HepG2 (cell line): ENCODE data around the gene NAB1. TPM values are rescaled to one million over a fixed set of nuclear protein-coding genes. Genes with fewer than 3 reads are reported as not detected.
A peak's percentile ranks its signal among the peaks of the same experiment; 100 is the strongest.

Experiments
- CBX5 ChIP-seq: sonication (generic); formaldehyde crosslinking; IDR thresholded peaks from 2 replicates; pipeline ENCODE4 v1.4.0; 2020; ENCODE audit warnings: missing genetic modification reagents, borderline replicate concordance
- E2F1 ChIP-seq: sonication (generic); formaldehyde crosslinking; IDR thresholded peaks from 2 replicates; pipeline ENCODE4 v1.5.0; 2020; ENCODE audit warnings: missing genetic modification reagents
- GABPB1 ChIP-seq: IDR thresholded peaks from 2 replicates; pipeline ENCODE4 v1.6.1; 2016; ENCODE audit warnings: mild to moderate bottlenecking, missing genetic modification reagents, moderate library complexity, missing compliant biosample characterization
- HNRNPLL ChIP-seq: fragments of 200-400 bp; formaldehyde crosslinking; IDR thresholded peaks from 2 replicates; pipeline ENCODE4 v1.6.1; 2017; ENCODE audit warnings: mild to moderate bottlenecking, low read depth, low read length; ENCODE audit not compliant: poor library complexity, severe bottlenecking
- MXI1 ChIP-seq: IDR thresholded peaks from 3 replicates; pipeline ENCODE4 v1.6.1; 2012; ENCODE audit warnings: low read depth, low read length, inconsistent platforms, borderline replicate concordance
- MYNN ChIP-seq: sonication (generic); formaldehyde crosslinking; IDR thresholded peaks from 2 replicates; pipeline ENCODE4 v1.4.0; 2020; ENCODE audit warnings: mild to moderate bottlenecking, low read depth, missing genetic modification reagents
- SIN3A ChIP-seq: IDR thresholded peaks from 2 replicates; pipeline ENCODE4 v1.6.1; 2011; ENCODE audit warnings: low read depth, mild to moderate bottlenecking, control low read depth, low read length, borderline replicate concordance
- SRY ChIP-seq: sonication (generic); formaldehyde crosslinking; IDR thresholded peaks from 2 replicates; pipeline ENCODE4 v1.8.0; 2022; ENCODE audit warnings: mild to moderate bottlenecking, missing genetic modification reagents
- ZBTB40 ChIP-seq, 2 experiments: fragments of 450-650 bp in 1 of 2; sonication (generic) in 1 of 2; formaldehyde crosslinking in 1 of 2; IDR thresholded peaks; 2 replicates each; pipeline versions ENCODE4 v1.6.1 to v1.8.0; 2016 to 2022; ENCODE audit warnings: antibody characterized with exemption in 1 of 2, mild to moderate bottlenecking in 1 of 2, missing genetic modification reagents in 1 of 2
- ZNF609 ChIP-seq: sonication (generic); formaldehyde crosslinking; IDR thresholded peaks from 2 replicates; pipeline ENCODE4 v1.4.0; 2020; ENCODE audit warnings: mild to moderate bottlenecking, missing genetic modification reagents, borderline replicate concordance
- ZNF776 ChIP-seq: sonication (generic); formaldehyde crosslinking; IDR thresholded peaks from 2 replicates; pipeline ENCODE4 v1.4.0; 2020; ENCODE audit warnings: mild to moderate bottlenecking, missing genetic modification reagents
- ZSCAN20 ChIP-seq: sonication (generic); formaldehyde crosslinking; IDR thresholded peaks from 2 replicates; pipeline ENCODE4 v1.4.0; 2020; ENCODE audit warnings: missing genetic modification reagents, mild to moderate bottlenecking, borderline replicate concordance
- polyA plus RNA-seq, 8 experiments: library from polyadenylated mRNA; depleted of rRNA in 3 of 8; stranded (reverse) in 7 of 8; unstranded in 1 of 8; fragments of >200 nt; fragmentation: Illumina TruSeq in 4 of 8; extraction: Trizol in 4 of 8; gene quantifications; 2 replicates each; pipeline versions ENCODE4 v1.2.1 to v1.2.3, GENCODE V29; 2011 to 2016; ENCODE audit warnings: low read depth in 4 of 8, missing spikeins in 1 of 8, mixed read lengths in 1 of 8; ENCODE audit not compliant: insufficient read depth in 1 of 8
- total RNA-seq, 5 experiments: library from RNA; depleted of rRNA; stranded (reverse); fragments of >200 nt; fragmentation: Illumina TruSeq; extraction: Trizol; gene quantifications; 2 replicates each; pipeline ENCODE4 v1.2.3, GENCODE V29; 2016; ENCODE audit warnings: low read depth in 1 of 5

NAB1 gene
- total and polyA plus RNA-seq, 2 of the 13 experiments (the other 11 are each of a cell fraction or from before 2014, with no cell fraction given): 24.5 to 46.0 TPM

- TF ChIP-seq SIN3A (0 out of 2 replicates have a peak, but pooled peaks have one; percentile 41), ZNF609 (CRISPR knock-in tag) (peak; percentile 68), SRY (peak; percentile 60), ZSCAN20 (CRISPR knock-in tag) (peak; percentile 68; the same call in 1 of the 2 replicates), HNRNPLL (peak; percentile 96), ZNF776 (CRISPR knock-in tag) (peak; percentile 29; the same call in 1 of the 2 replicates), ZBTB40 (IDR thresholded peaks at IDR 0.05) (no peak), ZBTB40 (CRISPR knock-in tag; IDR thresholded peaks at IDR 0.05) (no peak), CBX5 (CRISPR knock-in tag) (0 out of 2 replicates have a peak, but pooled peaks have one; percentile 14), MYNN (CRISPR knock-in tag) (no peak), MXI1 (peak; percentile 24; the same call in 1 of the 3 replicates), GABPB1 (peak; percentile 80; the same call in 1 of the 2 replicates), E2F1 (CRISPR knock-in tag) (peak; percentile 64; the same call in 1 of the 2 replicates)
Measured at GRCh38 chr2:190649035-190649797, at the start of gene NAB1 (continued).
